Hematopoietic multipotent progenitor cell (in vitro differentiated cells): Measurements from ENCODE around the gene ADRM1. TPM values are rescaled to one million over a fixed set of nuclear protein-coding genes. Genes with fewer than 3 reads are reported as not detected.

Source experiments
- DNase-seq, 3 donors: peaks; one replicate each; pipeline ENCODE4 v3.0.0-alpha.2; 2011 to 2015; ENCODE audit warnings: low read depth in 2 of 3, low spot score in 2 of 3
- total RNA-seq: library from RNA; depleted of rRNA; stranded (reverse); fragments of >200 nt; gene quantifications from one replicate; pipeline ENCODE4 v1.2.3, GENCODE V29; 2012

The ADRM1 gene
- total RNA-seq, 1 donor: 90.5 TPM

DNA sequence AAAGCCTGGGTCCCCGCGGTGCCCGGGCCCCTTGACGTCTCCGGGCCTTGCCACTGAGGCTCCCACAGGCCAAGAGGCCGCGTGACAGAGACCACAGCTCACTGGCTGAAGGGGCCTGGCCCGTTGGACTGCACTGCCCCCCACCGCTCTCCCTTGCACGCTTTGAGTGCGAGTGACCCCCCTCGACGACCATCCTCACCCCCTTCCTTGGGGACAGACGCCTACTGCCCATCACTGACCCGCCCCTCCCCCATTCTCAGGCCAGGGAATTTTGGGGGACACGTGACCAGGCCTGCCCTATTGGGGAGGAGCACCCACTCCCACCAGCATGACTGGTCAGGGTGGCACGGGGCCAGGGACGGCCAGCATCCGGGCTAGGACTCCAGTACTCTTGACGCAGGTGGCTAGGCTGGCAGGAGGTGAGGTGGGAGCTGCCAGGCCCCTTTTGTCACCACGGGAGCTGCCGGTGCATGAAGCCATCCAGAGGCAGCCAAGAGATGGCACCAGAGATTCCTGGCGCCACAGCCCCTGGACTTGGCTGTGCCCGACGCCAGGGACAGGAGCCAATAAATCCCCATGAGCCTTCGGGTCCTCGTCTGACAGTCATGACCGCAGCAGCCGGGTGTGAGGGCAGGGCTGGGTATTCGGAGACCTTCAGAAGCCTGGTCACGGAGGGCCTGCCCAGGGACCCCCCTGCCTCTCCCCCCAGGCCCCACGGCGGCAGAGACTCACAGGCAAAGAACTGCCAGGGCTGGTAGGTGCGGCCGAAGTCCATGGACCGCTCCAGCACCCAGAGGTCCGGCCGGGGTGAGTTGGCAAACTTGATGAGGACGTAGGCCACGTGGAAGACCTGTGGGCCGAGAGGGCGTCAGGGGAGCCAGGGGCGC, 49.8 kb downstream of the ADRM1 start:
- no peak for DNase-seq

DNA sequence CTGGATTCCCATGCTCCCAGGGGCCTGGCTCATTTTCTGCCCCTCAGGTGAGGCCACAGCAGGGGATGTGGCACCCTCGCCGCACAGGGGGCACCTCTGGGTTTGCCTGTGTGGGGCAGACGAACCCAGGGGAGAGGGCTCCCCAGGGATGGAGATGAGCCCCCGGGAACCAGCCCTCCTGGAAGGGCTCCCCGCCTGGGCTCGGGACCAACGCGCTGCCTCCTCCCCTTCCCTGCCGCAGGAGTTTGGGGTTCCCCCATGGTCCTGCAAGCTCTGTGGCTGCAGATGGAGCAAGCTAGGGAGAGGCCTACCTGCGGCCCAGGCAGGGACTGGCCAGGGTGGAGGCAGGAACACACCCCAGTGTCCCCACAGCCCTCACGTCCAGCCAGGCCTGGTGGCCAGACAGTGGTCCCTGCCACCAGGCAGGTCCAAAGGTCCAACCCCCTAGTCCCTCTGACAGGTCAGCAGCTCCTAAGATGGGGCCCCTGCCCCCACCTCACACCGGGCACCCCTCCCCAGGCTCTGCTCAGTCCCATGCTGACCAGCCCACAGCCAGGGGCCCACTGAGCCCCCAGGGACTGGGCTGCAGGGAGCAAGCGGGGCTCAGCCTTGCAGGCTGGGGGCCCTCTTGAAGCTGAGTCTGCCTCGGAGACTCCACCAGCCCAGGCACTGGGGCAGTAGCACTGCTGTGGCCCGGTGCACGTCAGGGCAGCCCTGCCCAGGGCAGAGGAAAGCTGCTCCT, 50.7 kb downstream of the ADRM1 start:
- no peak for DNase-seq

DNA sequence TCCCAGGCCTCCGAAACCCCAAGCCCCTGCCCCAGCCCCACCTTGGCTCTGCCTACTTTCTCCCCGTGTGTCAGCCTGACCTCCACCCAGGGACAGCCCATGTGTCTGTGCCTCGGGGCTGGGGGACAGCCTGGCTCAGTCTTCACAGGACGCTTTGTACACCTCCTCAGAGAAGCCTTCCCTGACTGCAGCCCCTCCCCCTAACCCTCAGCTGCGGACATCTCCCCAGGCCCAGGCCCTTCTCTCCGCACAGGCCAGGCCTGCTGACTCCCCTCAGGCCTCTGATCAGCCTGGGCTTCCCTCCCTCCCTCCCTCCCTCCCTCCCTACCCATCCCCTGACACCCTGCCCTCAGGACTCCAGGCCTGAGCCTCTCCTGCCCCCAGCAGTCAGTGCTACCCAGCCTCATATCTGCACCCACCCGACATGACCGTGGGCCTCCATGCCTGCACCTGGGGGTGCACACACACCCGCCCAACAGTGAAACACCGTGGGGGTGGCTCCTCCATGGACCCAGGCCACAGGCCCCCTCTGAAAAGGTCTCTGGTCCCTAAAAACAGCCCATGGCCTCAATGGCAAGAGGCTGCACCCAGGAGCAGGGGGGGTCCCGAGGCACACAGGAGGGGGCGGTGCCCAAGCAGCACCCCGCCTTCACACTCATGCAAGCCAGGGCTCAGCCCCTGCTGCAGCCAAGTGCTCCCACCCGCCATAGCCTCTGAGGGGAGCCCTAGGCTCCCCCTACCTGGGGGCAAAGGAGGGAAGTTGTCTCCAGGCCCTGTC, 51.4 kb downstream of the ADRM1 start:
- no peak for DNase-seq

DNA sequence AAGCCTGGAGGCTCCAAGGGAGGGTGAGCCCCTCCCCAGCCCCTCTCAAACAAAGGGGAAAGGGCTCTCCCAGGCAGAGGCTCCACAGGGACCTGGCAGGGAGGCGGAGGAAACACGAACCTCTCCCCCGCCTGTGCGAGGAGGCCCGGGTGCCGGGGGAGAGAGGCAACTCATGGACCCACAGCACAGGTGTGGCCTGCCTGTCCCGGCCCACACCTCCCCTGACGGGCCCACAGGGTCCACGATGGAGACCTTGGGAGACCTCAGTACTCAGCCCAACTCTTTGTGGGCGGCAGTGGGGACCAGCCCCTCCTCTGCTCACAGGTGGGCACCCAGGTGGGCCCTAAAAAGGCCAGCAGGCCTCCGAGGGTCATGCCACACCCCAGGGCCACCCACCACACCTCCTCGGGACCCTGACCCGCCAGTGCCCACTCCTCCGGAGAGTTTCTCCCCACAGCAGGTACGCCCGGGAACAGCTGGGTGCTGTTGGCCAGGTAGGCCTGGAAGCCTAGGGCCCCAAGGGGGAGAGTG, 52.1 kb downstream of the ADRM1 start:
- DNase-seq: no peak

DNA sequence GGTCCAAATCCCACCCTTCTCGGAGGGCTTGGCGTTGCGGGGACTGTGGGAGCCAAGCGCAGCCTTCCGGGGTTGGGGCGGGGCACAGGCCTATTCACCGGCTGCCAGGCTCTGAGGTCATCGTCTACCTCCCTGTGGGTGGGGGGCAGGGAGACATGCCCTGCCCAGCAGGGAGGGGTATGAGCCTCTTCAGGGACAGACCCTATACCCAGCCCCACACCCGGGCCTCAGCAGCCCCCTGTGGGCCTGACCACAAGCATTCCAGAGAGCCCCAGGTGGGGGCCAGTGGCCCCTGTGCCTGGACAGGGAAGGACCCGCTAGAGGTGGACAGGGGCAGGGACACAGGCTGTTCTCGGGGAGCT, 52.7 kb downstream of the ADRM1 start:
- DNase-seq: no peak

DNA sequence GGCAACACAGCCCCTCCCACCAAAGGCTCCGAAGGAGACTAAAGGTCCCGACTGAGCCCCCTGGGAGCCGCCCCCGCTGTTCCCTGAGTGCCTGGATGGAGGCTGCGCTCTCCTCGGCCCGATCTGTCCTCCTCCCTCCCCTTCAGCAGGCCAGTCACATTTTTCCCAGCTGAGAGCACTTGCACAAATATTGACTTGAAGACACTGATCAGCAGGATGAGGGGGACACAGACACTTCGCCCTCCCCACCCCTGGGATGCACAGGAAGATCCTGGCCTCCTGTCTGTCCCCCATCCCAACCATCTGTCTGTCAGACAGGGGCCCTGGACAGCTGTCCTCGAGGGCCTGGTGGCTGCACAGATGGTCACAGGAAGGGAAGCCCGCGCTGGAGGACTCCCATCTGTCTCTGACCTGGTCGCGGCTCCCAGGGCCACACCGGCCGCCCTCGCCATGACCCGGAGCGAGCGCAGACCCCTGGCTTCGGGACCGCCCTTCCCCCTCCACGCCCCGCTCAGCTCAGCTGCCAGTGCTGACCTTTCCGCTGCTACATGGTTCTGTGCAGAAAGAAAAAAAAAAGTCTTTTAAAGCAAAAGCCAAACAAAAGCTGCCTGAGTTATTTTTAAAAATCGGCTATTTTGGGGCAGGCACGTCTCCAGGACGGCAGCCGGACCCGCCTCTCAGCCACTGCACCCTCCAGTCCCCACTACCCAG, 53.2 kb downstream of the ADRM1 start:
- no peak for DNase-seq

DNA sequence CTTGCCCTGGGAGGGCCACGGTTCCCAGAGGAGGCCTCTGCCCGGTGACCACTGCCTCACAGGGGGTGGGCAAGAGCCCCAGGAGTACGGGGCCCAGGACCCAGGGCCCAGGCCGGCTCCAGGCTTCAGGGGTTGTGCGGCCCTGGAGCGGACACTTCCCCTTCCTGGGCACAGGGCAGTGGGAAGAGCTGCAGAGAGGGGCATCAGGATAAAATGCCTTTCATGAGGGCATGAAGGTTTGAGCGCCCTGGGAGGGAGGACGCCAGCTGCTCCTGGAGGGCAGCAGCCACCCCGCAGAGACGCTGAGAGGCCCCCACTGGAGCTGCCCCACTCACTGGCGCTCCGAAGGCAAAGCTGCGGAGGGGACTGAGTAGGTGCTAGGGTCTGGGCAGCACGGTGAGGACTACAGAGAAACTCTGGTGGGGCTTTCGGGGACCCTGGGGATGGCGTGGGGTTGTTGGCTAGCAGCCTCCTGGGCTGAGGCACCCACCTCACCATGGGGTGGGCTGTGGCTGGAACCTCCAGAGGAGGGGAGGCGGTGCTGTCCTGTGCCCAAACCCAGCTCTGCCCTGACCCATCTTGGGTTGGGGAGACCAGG, 53.9 kb downstream of the ADRM1 start:
- DNase-seq: no peak

DNA sequence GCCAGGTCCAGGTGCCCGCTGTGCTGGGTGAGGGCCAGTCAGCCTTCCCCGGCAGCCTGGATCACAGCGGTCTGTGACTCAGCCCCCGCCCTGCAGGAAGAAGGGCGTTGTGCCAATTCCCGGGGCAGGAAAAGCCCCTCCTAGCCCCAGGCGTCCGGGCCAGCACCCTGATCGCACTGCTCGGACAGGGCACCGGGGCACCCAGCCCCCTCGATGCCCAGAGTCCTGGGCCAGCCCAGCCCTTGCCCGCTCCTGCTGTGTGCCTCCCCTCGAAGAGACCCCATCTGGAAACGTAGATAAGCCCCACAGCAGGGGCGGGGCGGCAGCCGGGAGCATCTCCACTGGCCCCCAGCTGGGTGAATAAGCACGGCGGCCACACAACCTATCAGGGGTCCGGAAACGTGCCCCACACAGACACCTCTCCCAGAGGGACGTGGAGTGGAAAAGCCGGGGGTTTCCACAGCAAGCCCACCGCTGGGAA, 54.4 kb downstream of the ADRM1 start:
- DNase-seq: peak in 2 of 3 donors; percentile 70 to 73

DNA sequence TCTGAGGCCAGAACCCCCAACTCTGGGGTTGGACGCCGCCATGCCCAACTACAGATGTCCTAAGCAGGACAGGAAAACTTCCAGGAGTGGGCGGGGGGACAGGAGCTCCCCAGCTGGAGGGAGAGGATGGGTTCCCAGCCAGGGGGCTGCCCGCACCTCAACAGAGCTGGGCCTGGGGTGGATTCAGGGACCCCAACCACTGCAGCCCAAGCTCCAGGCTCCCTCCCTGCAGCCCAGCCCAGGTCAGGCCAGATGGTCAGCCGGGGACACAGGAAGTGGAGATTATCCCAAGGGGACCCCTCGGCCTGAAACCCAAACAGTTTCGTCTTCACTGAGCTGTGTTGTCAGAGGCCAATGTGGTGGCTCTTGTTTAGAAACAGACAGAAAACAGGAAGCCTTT, 54.9 kb downstream of the ADRM1 start:
- DNase-seq: no peak

Other genes with a start within 250 kb of the ADRM1 start
- gene TAF4, start 237.1 kb upstream of the ADRM1 start, total RNA-seq: 9.7 TPM
- gene LSM14B, start 180.5 kb upstream of the ADRM1 start, total RNA-seq: 35.3 TPM
- gene PSMA7, start 159.6 kb upstream of the ADRM1 start, total RNA-seq: 275 TPM
- 58.2 TPM for gene SS18L1, start 159.2 kb upstream of the ADRM1 start, total RNA-seq
- 24.5 TPM for gene MTG2, start 120.0 kb upstream of the ADRM1 start, total RNA-seq
- gene HRH3, start 82.7 kb upstream of the ADRM1 start, total RNA-seq: not detected
- gene OSBPL2, start 64.5 kb upstream of the ADRM1 start, total RNA-seq: 35.5 TPM
- gene LAMA5, start 64.3 kb downstream of the ADRM1 start, total RNA-seq: 1.6 TPM
- gene RPS21, start 84.1 kb downstream of the ADRM1 start, total RNA-seq: 5,188 TPM
- gene CABLES2, start 104.3 kb downstream of the ADRM1 start, total RNA-seq: 3.2 TPM
- not detected for gene RBBP8NL, start 124.5 kb downstream of the ADRM1 start, total RNA-seq
- under 0.01 TPM for gene GATA5, start 173.0 kb downstream of the ADRM1 start, total RNA-seq